ENCODE results near the gene GUK1. TPM values are rescaled to one million over a fixed set of nuclear protein-coding genes. Genes with fewer than 3 reads are reported as not detected.

Gene GUK1
- total RNA-seq, 1 experiment from 2014 or later, result 111 TPM

DNA sequence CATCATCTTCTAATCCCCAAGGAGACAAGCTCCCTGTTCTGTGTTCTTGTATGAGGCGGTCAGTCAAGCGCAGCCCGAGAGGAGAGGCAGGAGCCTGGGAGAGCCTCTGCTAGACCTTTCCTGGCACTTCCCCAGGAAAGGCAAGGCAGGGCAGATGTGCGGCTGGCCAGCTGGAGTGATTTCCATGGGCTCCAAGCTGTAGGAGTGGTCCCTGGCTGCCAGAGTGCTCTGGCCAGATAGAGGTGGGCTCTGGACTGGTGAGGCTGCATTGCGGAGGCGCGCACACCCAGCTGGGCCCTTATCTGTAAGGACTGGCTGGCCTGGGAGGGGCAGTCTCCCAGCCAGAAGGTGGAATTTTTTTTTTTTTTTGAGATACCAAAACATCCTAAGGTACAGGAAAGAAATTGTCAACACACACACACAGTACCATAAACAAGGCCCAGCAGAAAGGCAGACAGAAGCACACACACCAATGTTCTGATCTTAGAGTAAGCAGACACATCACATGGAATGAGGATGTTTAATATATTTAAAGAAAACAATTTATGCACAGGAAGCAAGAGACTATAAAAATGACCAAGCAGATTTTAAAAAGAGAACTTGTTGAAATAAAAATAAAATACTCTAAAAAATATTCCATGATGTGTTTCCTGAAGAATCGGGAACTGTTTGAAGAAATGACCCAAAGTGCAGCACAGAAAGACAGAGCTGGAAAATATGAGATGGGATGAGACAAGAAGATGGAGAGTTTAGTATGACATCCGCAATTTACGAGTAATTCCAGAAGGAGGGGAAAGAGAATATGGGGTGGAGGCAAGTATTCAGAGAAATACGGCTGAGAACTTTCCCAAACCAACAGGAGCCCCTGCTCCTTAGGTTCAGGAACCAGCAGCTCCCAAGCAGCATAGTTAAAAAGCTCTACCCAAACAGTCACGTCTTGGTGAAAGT is 38.9 kb downstream of the GUK1 start (continued):
- TF ChIP-seq ARID4B (CRISPR knock-in tag; IDR thresholded peaks at IDR 0.05; ENCODE audit: borderline replicate concordance) (no peak), SMAD4 (CRISPR knock-in tag; IDR thresholded peaks at IDR 0.05) (no peak), FOXK1 (CRISPR knock-in tag; IDR thresholded peaks at IDR 0.05) (no peak), GRHL2 (CRISPR knock-in tag; IDR thresholded peaks at IDR 0.05; ENCODE audit: insufficient replicate concordance, severe bottlenecking) (no peak), STAT6 (CRISPR knock-in tag; conservative IDR thresholded peaks at IDR 0.05; ENCODE audit: low read depth) (no peak), NR1H2 (CRISPR knock-in tag; IDR thresholded peaks at IDR 0.05) (no peak), AFF4 (CRISPR knock-in tag; IDR thresholded peaks at IDR 0.05; ENCODE audit: borderline replicate concordance) (no peak)
- TF ChIP-seq, protein P1, sequence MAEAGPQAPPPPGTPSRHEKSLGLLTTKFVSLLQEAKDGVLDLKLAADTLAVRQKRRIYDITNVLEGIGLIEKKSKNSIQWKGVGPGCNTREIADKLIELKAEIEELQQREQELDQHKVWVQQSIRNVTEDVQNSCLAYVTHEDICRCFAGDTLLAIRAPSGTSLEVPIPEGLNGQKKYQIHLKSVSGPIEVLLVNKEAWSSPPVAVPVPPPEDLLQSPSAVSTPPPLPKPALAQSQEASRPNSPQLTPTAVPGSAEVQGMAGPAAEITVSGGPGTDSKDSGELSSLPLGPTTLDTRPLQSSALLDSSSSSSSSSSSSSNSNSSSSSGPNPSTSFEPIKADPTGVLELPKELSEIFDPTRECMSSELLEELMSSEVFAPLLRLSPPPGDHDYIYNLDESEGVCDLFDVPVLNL (CRISPR knock-in tag; IDR thresholded peaks at IDR 0.05; ENCODE audit: borderline replicate concordance, low read depth), result no peak

GRCh38 chr1:228180271-228180958 is 40.3 kb downstream of the GUK1 start:
- DNase-seq (ENCODE audit: low spot score) (no peak), ATAC-seq (peak; percentile 76)
- H3K4me1 Mint-ChIP-seq, result no peaks in the 10 kb centered on the region
- no peaks in the 10 kb centered on the region for H3K27me3 Mint-ChIP-seq (ENCODE audit: low read depth)
- no peak overlapping the region; the same call in 1 of the 2 replicates for H3K27ac Mint-ChIP-seq
- no peaks in the 10 kb centered on the region for H3K36me3 Mint-ChIP-seq
- H3K9me3 Mint-ChIP-seq, result no peaks in the 10 kb centered on the region
- POLR2A ChIA-PET, result interaction anchor here (0.7 kb wide), 1 partner anchor 12 kb away, joined by 3 read pairs; no protein-coding TSS in a partner anchor
- TF ChIP-seq, protein P2, sequence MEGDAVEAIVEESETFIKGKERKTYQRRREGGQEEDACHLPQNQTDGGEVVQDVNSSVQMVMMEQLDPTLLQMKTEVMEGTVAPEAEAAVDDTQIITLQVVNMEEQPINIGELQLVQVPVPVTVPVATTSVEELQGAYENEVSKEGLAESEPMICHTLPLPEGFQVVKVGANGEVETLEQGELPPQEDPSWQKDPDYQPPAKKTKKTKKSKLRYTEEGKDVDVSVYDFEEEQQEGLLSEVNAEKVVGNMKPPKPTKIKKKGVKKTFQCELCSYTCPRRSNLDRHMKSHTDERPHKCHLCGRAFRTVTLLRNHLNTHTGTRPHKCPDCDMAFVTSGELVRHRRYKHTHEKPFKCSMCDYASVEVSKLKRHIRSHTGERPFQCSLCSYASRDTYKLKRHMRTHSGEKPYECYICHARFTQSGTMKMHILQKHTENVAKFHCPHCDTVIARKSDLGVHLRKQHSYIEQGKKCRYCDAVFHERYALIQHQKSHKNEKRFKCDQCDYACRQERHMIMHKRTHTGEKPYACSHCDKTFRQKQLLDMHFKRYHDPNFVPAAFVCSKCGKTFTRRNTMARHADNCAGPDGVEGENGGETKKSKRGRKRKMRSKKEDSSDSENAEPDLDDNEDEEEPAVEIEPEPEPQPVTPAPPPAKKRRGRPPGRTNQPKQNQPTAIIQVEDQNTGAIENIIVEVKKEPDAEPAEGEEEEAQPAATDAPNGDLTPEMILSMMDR (IDR thresholded peaks at IDR 0.05), result 0 out of 2 replicates have a peak, but pooled peaks have one; percentile 19
- no peak for TF ChIP-seq ZBTB21 (CRISPR knock-in tag; IDR thresholded peaks at IDR 0.05; ENCODE audit: borderline replicate concordance)
- CTCF ChIA-PET, result interaction anchor here (0.6 to 2.8 kb wide), 8 partner anchors 15 to 1003 kb away, joined by 3 to 15 read pairs (median 5); partner anchors contain the start of gene IBA57
- H3K4me3 Mint-ChIP-seq, result no peak overlapping the region
